Endothelial cell of umbilical vein (primary cell): ENCODE data around the gene ELL2. TPM values are rescaled to one million over a fixed set of nuclear protein-coding genes. Genes with fewer than 3 reads are reported as not detected.

ENCODE experiments used
- BruUV-seq: library from RNA; stranded (reverse); fragments of 400-500 nt; replicated peaks from 2 replicates; lab custom pipeline; 2021; lab: Mats Ljungman, UMichigan
- CTCF ChIA-PET: fragments of 300-600, 350-600 bp; sonication (Branson Sonifier 250); formaldehyde crosslinking; loops from one replicate; lab custom pipeline; 2021; ENCODE audit warnings: antibody characterized with exemption, inconsistent platforms; lab: Charles Lee
- POLR2A ChIA-PET: fragments of 300-600, 350-600 bp; sonication (Branson Sonifier 250); formaldehyde crosslinking; loops from one replicate; lab custom pipeline; 2021; ENCODE audit warnings: antibody characterized with exemption, inconsistent platforms; lab: Charles Lee
- DNase-seq: peaks from one replicate; pipeline ENCODE4 v3.0.0-alpha.2; 2011; ENCODE audit warnings: low read depth, low spot score
- FAIRE-seq: peaks from 2 replicates; lab custom pipeline; 2011; peaks lifted over from hg19 to GRCh38; lab: Jason Lieb, UNC
- H2AFZ ChIP-seq: 2 replicates; pipeline ENCODE4 v1.6.0; 2012; ENCODE audit warnings: low read depth, low read length, control low read depth, inconsistent platforms
- H3K27ac ChIP-seq: 2 replicates; pipeline ENCODE4 v1.5.1; 2011; ENCODE audit warnings: low read depth, mild to moderate bottlenecking, control low read depth, low read length, moderate library complexity; ENCODE audit not compliant: insufficient read depth
- H3K27me3 ChIP-seq, 2 experiments: 2 replicates each; pipeline versions ENCODE4 v1.6.0 to v1.6.1; 2011; ENCODE audit warnings: low read length in 2 of 2, mixed read lengths in 1 of 2; ENCODE audit not compliant: control insufficient read depth in 2 of 2, insufficient read depth in 2 of 2
- H3K36me3 ChIP-seq, 2 experiments: 2 replicates in 1 of 2; 3 replicates in 1 of 2; pipeline ENCODE4 v1.5.1; 2011; ENCODE audit warnings: low read length in 2 of 2, mild to moderate bottlenecking in 1 of 2, moderate library complexity in 1 of 2; ENCODE audit not compliant: control insufficient read depth in 2 of 2, insufficient read depth in 2 of 2; ENCODE audit errors: extremely low read depth in 1 of 2
- H3K4me1 ChIP-seq: 3 replicates; pipeline ENCODE4 v1.5.1; 2011; ENCODE audit warnings: mild to moderate bottlenecking, low read length; ENCODE audit not compliant: control insufficient read depth, insufficient read depth; ENCODE audit errors: extremely low read depth
- H3K4me2 ChIP-seq: 2 replicates; pipeline ENCODE4 v1.6.1; 2011; ENCODE audit warnings: low read length, control low read depth, mixed read lengths; ENCODE audit not compliant: insufficient read depth
- H3K4me3 ChIP-seq, 3 experiments: fragments of 200-600 bp in 1 of 3; sonication (generic), shearing (Covaris generic) in 1 of 3; replicated peaks in 1 of 3; 2 replicates each; pipeline ENCODE4 v1.5.1; 2011 to 2016; ENCODE audit warnings: control low read depth in 3 of 3, low read length in 3 of 3, mild to moderate bottlenecking in 2 of 3, inconsistent platforms in 1 of 3, low read depth in 1 of 3, moderate library complexity in 1 of 3; ENCODE audit not compliant: insufficient read depth in 1 of 3
- H3K79me2 ChIP-seq: 2 replicates; pipeline ENCODE4 v1.6.0; 2012; ENCODE audit warnings: low read length, inconsistent platforms; ENCODE audit not compliant: control insufficient read depth, insufficient read depth
- H3K9ac ChIP-seq: replicated peaks from 2 replicates; pipeline ENCODE3; 2011; ENCODE audit warnings: low read length, control low read depth; ENCODE audit not compliant: insufficient read depth; ENCODE audit errors: extremely low read depth
- H3K9me1 ChIP-seq: replicated peaks from 3 replicates; pipeline ENCODE4 v1.6.0; 2011; ENCODE audit warnings: mild to moderate bottlenecking, low read length; ENCODE audit not compliant: control insufficient read depth, insufficient read depth; ENCODE audit errors: extremely low read depth
- H3K9me3 ChIP-seq: replicated peaks from 2 replicates; pipeline ENCODE4 v1.5.1; 2012; ENCODE audit warnings: low read length, inconsistent platforms; ENCODE audit not compliant: control insufficient read depth, insufficient read depth
- H4K20me1 ChIP-seq: replicated peaks from 2 replicates; pipeline ENCODE3; 2011; ENCODE audit warnings: mild to moderate bottlenecking, low read length; ENCODE audit not compliant: control insufficient read depth, insufficient read depth; ENCODE audit errors: extremely low read depth
- EZH2 ChIP-seq: IDR thresholded peaks from 2 replicates; pipeline ENCODE4 v1.6.1; 2012; ENCODE audit warnings: borderline replicate concordance, low read depth, mild to moderate bottlenecking, moderate library complexity, low read length, inconsistent platforms; ENCODE audit not compliant: severe bottlenecking
- FOS ChIP-seq: IDR thresholded peaks from 2 replicates; pipeline ENCODE4 v1.6.1; 2011; ENCODE audit warnings: mild to moderate bottlenecking, low read length, moderate library complexity, borderline replicate concordance; ENCODE audit not compliant: insufficient read depth
- GATA2 ChIP-seq: IDR thresholded peaks from 2 replicates; pipeline ENCODE4 v1.7.0; 2011; ENCODE audit warnings: low read depth, mild to moderate bottlenecking, moderate library complexity, mixed read lengths, low read length; ENCODE audit not compliant: insufficient read length, insufficient read depth
- JUN ChIP-seq: IDR thresholded peaks from 2 replicates; pipeline ENCODE4 v1.6.1; 2011; ENCODE audit warnings: borderline replicate concordance, low read depth; ENCODE audit not compliant: insufficient read length, insufficient read depth
- MAX ChIP-seq: IDR thresholded peaks from 2 replicates; pipeline ENCODE4 v1.6.1; 2011; ENCODE audit not compliant: insufficient read depth, insufficient read length
- MYC ChIP-seq: IDR thresholded peaks from one replicate; pipeline ENCODE4 v1.6.1; 2011; ENCODE audit warnings: mild to moderate bottlenecking, low read depth, low read length
- POLR2A ChIP-seq: IDR thresholded peaks from 2 replicates; pipeline ENCODE4 v1.6.1; 2012; ENCODE audit warnings: low read depth, mild to moderate bottlenecking, control low read depth, low read length
- POLR2AphosphoS5 ChIP-seq: IDR thresholded peaks from 2 replicates; pipeline ENCODE4 v1.6.1; 2012; ENCODE audit warnings: low read depth, mild to moderate bottlenecking, control low read depth, low read length, moderate library complexity; ENCODE audit not compliant: insufficient read depth
- dilution Hi-C: fragments of 300-500 bp; cut with MboI; formaldehyde crosslinking; loops from one replicate; pipeline ENCODE4 v1.15.0; 2019; ENCODE audit warnings: low sequenced_read_pairs; ENCODE audit not compliant: extremely low pct_ligation_motif_present
- intact Hi-C: fragments of 100-400 bp; cut with micrococcal nuclease; formaldehyde crosslinking; loops from one replicate; pipeline ENCODE4 v1.10.0; 2022
- polyA plus RNA-seq, 4 experiments: library from polyadenylated mRNA; depleted of rRNA in 3 of 4; stranded (reverse) in 3 of 4; unstranded in 1 of 4; fragments of >200 nt; gene quantifications; 2 replicates each; pipeline versions ENCODE4 v1.2.1 to v1.2.3, GENCODE V29; 2011 to 2012; ENCODE audit warnings: missing spikeins in 1 of 4
- total RNA-seq: library from RNA; stranded (reverse); gene quantifications from 2 replicates; pipeline ENCODE4 v1.2.3, GENCODE V29; 2021
- TF ChIP-seq, protein P1 (sequence below), 2 donors: IDR thresholded peaks; 1 replicate in 1 of 2; 2 replicates in 1 of 2; pipeline ENCODE4 v1.5.1; 2011; ENCODE audit warnings: low read length in 2 of 2, mild to moderate bottlenecking in 2 of 2, moderate library complexity in 2 of 2, control low read depth in 1 of 2, inconsistent platforms in 1 of 2, low read depth in 1 of 2; ENCODE audit not compliant: insufficient read depth in 1 of 2; ENCODE audit errors: extremely low read depth in 1 of 2

Gene ELL2
- total and polyA plus RNA-seq, 2 donors (not counting 3 experiments of a cell fraction or from before 2014, with no cell fraction given) = 6.8 to 26.0 TPM

DNA sequence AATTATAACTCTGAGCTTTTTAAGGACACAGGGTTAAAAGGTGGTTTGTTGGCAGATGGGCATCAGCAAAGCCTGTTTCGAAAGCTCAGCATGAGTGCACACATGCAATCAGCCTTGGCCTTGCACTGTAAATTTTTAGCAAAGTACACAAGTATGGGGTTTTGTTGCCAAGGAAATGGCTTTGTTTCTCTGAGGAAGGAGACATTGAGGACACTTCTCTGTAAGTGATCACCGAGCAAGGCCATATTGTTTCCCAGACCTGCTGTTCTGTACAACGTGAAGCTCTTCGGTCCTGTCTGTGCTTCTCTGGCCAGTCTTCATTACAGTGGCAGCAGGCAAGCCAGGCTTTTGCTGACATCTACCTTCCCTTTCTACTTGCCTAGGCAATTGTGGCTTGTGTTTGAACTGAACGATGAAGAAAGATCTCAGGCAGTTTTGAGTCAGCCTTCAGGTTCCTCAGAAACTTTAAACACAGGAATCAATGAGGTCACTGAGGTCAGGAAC, 111.2 kb downstream of the ELL2 start:
- BruUV-seq = no TSS peak
- intact Hi-C loops = loop anchor here (10.0 kb wide), 1 partner anchor 324 kb away; no protein-coding TSS in a partner anchor
- Histone ChIP-seq H3K27ac (no peak overlapping the region), H3K4me1 (no peaks in the 10 kb centered on the region), H2AFZ (no peak overlapping the region), H3K9me1 (no peaks in the 10 kb centered on the region), H3K4me3 (no peak overlapping the region), H3K9me3 (no peaks in the 10 kb centered on the region), H3K4me2 (no peak overlapping the region), H3K9ac (no peak overlapping the region), H3K36me3 (no peaks in the 10 kb centered on the region), H4K20me1 (no peaks in the 10 kb centered on the region), H3K79me2 (no peaks in the 10 kb centered on the region), H3K27me3 (no peaks in the 10 kb centered on the region)
- ChIA-PET POLR2A (no interaction called here), CTCF (interaction anchor here (1.3 to 14.6 kb wide), 3 partner anchors 67 to 486 kb away, joined by 3 to 201 read pairs (median 58); partner anchors contain the start of gene RFESD)
- dilution Hi-C loops = no loop called here
- TF ChIP-seq JUN (no peak), EZH2 (no peak), GATA2 (no peak), MAX (no peak), FOS (no peak), POLR2A (no peak), POLR2AphosphoS5 (no peak), MYC (no peak)
- TF ChIP-seq, protein P1, sequence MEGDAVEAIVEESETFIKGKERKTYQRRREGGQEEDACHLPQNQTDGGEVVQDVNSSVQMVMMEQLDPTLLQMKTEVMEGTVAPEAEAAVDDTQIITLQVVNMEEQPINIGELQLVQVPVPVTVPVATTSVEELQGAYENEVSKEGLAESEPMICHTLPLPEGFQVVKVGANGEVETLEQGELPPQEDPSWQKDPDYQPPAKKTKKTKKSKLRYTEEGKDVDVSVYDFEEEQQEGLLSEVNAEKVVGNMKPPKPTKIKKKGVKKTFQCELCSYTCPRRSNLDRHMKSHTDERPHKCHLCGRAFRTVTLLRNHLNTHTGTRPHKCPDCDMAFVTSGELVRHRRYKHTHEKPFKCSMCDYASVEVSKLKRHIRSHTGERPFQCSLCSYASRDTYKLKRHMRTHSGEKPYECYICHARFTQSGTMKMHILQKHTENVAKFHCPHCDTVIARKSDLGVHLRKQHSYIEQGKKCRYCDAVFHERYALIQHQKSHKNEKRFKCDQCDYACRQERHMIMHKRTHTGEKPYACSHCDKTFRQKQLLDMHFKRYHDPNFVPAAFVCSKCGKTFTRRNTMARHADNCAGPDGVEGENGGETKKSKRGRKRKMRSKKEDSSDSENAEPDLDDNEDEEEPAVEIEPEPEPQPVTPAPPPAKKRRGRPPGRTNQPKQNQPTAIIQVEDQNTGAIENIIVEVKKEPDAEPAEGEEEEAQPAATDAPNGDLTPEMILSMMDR (IDR thresholded peaks at IDR 0.05; ENCODE audit: extremely low read depth in 1 of 2, insufficient read depth in 1 of 2, low read depth in 1 of 2, low read length in 2 of 2) = no peak
- no peak for DNase-seq
- FAIRE-seq = no peak
